ENCODE data around the gene MUC5B.

The MUC5B gene

GRCh38 chr11:1270476-1270875 lies 47.6 kb downstream of the MUC5B start:
- DNase-seq: no peak

- no peak for DNase-seq
These were observed 48.1 kb downstream of the MUC5B start for GRCh38 chr11:1271002-1271401.

- no peak for DNase-seq
These were observed 48.5 kb downstream of the MUC5B start for GRCh38 chr11:1271406-1271805.

GRCh38 chr11:1271927-1272326 lies 49.1 kb downstream of the MUC5B start:
- DNase-seq: no peak

- no peak for DNase-seq
These were observed 49.7 kb downstream of the MUC5B start for GRCh38 chr11:1272531-1272930.

GRCh38 chr11:1274501-1274900 lies 51.6 kb downstream of the MUC5B start:
- no peak for DNase-seq

- DNase-seq: no peak
These were observed 52.2 kb downstream of the MUC5B start for GRCh38 chr11:1275021-1275420.

GRCh38 chr11:1276041-1276790 lies 53.4 kb downstream of the MUC5B start:
- no peak for DNase-seq

- DNase-seq: no peak
These were observed 54.2 kb downstream of the MUC5B start for GRCh38 chr11:1276866-1277615.

- no peak for DNase-seq
These were observed 55.2 kb downstream of the MUC5B start for GRCh38 chr11:1277936-1278512.

GRCh38 chr11:1278766-1279673 lies 56.2 kb downstream of the MUC5B start:
- no peak for DNase-seq

- DNase-seq: no peak
These were observed 56.8 kb downstream of the MUC5B start for GRCh38 chr11:1279674-1280055.

GRCh38 chr11:1280116-1281035 lies 57.5 kb downstream of the MUC5B start:
- no peak for DNase-seq

- no peak for DNase-seq
These were observed 58.6 kb downstream of the MUC5B start for GRCh38 chr11:1281326-1281973.

- no peak for DNase-seq
These were observed 59.1 kb downstream of the MUC5B start for GRCh38 chr11:1281974-1282365.

GRCh38 chr11:1283091-1283511 lies 60.2 kb downstream of the MUC5B start:
- no peak for DNase-seq

- DNase-seq: no peak
These were observed 61.0 kb downstream of the MUC5B start for GRCh38 chr11:1283906-1284305.

GRCh38 chr11:1285316-1285744 lies 62.5 kb downstream of the MUC5B start:
- no peak for DNase-seq

- DNase-seq: no peak
These were observed 63.0 kb downstream of the MUC5B start for GRCh38 chr11:1285876-1286275.

GRCh38 chr11:1287928-1288327 lies 65.1 kb downstream of the MUC5B start:
- no peak for DNase-seq

- DNase-seq: no peak
These were observed 65.7 kb downstream of the MUC5B start for GRCh38 chr11:1288426-1289151.

All from stimulated activated CD8-positive, alpha-beta memory T cell treated with anti-CD3 and anti-CD28 coated beads, Interleukin-4, amount 100 ng/mL, for 48 hours (primary cell).